GM15510 (cell line): ENCODE results near the gene ADARB1.

Experiments used
- POLR2A ChIP-seq: IDR thresholded peaks from 3 replicates; pipeline ENCODE4 v1.6.1; 2011; ENCODE audit warnings: borderline replicate concordance; ENCODE audit not compliant: insufficient read length; ENCODE audit errors: extremely low read depth

The ADARB1 gene

GRCh38 chr21:45262616-45263015 is 188.2 kb downstream of the ADARB1 start:
- no peak for TF ChIP-seq POLR2A

GRCh38 chr21:45263534-45263933 is 189.2 kb downstream of the ADARB1 start:
- no peak for TF ChIP-seq POLR2A

GRCh38 chr21:45264146-45264911 is 189.9 kb downstream of the ADARB1 start:
- TF ChIP-seq POLR2A: no peak

GRCh38 chr21:45264912-45265515 is 190.6 kb downstream of the ADARB1 start:
- TF ChIP-seq POLR2A: no peak

- TF ChIP-seq POLR2A: no peak
These were observed 191.5 kb downstream of the ADARB1 start for GRCh38 chr21:45265721-45266517.

GRCh38 chr21:45266518-45267389 is 192.4 kb downstream of the ADARB1 start:
- TF ChIP-seq POLR2A: no peak

- no peak for TF ChIP-seq POLR2A
These were observed 193.0 kb downstream of the ADARB1 start for GRCh38 chr21:45267390-45267760.

GRCh38 chr21:45269861-45270260 is 195.5 kb downstream of the ADARB1 start:
- no peak for TF ChIP-seq POLR2A

- TF ChIP-seq POLR2A: no peak
These were observed 196.0 kb downstream of the ADARB1 start for GRCh38 chr21:45270306-45270821.
